Retinal pigment epithelial cell (primary cell): Measurements from ENCODE around the gene SELENON.

ENCODE experiments used
- DNase-seq: peaks from one replicate; pipeline ENCODE4 v3.0.0-alpha.2; 2010; ENCODE audit warnings: low read depth
- H3K4me3 ChIP-seq: 2 replicates; pipeline ENCODE4 v1.5.1; 2011; ENCODE audit warnings: mild to moderate bottlenecking, low read length, control low read depth, moderate library complexity
- CTCF ChIP-seq: conservative IDR thresholded peaks from 2 replicates; pipeline ENCODE4 v1.5.1; 2011; ENCODE audit warnings: low read depth, low read length, control low read depth, inconsistent platforms

Gene SELENON

GRCh38 chr1:25757846-25758185 lies 42.2 kb upstream of the SELENON start:
- no peak for TF ChIP-seq CTCF
- DNase-seq: no peak
- no peak overlapping the region for H3K4me3 ChIP-seq

- DNase-seq: no peak
- no peak for TF ChIP-seq CTCF
Observed at GRCh38 chr1:25758466-25759070, 41.4 kb upstream of the SELENON start.

GRCh38 chr1:25760122-25760719 lies 39.8 kb upstream of the SELENON start:
- no peak for TF ChIP-seq CTCF
- no peak overlapping the region for H3K4me3 ChIP-seq
- no peak for DNase-seq

More at GRCh38 chr1:25758466-25759070, 41.4 kb upstream of the SELENON start:
- no peak overlapping the region for H3K4me3 ChIP-seq

- no peak for DNase-seq
- no peak for TF ChIP-seq CTCF
- H3K4me3 ChIP-seq: no peak overlapping the region
Observed at GRCh38 chr1:25760871-25761270, 39.1 kb upstream of the SELENON start.

GRCh38 chr1:25763493-25763892 lies 36.5 kb upstream of the SELENON start:
- TF ChIP-seq CTCF: no peak
- no peak for DNase-seq

GRCh38 chr1:25765136-25765922 lies 34.7 kb upstream of the SELENON start:
- no peak overlapping the region for H3K4me3 ChIP-seq
- no peak for DNase-seq
- TF ChIP-seq CTCF: no peak

More at GRCh38 chr1:25763493-25763892, 36.5 kb upstream of the SELENON start:
- H3K4me3 ChIP-seq: no peak overlapping the region
